ENCODE measurements around the gene AMBP.

The AMBP gene

GRCh38 chr9:114122136-114123027, 44.3 kb upstream of the AMBP start:
- no peak for TF ChIP-seq CTCF (IDR thresholded peaks at IDR 0.05)
- TF ChIP-seq ZFX (IDR thresholded peaks at IDR 0.05; ENCODE audit: borderline replicate concordance): no peak
- no peak overlapping the region for H3K27ac ChIP-seq

DNA sequence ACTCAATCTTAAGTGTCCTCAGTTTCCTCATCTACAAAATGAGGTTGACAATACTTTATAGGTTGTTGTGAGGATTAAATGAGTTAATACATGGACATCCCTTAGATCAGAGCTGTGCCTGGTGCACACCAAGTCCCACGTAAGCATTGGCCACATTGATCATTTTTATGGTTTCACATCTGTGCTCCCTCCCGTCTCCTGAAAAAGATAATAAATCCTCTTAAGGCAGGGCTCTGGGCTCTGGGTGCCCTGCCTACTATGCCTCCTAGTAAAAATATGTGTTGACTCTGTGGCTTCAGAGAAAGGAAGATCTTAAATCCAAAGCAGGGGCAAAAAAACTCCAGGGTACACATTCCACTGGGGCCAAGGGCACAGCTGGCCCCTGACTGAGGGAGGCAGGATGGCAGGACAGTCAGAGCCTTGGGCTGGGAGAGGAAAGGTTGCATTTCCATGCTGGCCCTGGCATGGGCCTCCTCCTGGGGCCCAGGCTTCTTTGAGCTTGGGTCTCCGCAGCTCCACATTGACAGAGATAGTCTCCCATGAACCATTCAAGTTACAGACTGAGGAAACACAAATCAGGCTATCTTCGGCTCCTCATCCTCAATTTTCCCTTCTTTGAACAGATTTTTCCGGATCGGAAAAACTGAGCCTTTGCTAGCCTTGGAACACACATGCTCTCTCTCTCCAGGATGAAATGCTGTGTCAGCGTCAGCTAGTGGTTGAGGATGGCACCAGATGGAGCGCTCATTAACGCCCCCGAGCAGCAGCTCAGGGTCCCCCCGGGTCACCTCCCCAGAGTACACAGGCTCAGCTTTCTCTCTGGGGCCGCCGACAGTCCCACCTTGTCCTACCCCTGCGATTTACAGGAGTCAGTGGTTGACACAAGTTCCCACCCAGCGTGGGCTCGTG, 43.4 kb upstream of the AMBP start:
- no peak for TF ChIP-seq ZFX (IDR thresholded peaks at IDR 0.05; ENCODE audit: borderline replicate concordance)
- TF ChIP-seq CTCF (IDR thresholded peaks at IDR 0.05): no peak
- H3K27ac ChIP-seq: no peak overlapping the region

DNA sequence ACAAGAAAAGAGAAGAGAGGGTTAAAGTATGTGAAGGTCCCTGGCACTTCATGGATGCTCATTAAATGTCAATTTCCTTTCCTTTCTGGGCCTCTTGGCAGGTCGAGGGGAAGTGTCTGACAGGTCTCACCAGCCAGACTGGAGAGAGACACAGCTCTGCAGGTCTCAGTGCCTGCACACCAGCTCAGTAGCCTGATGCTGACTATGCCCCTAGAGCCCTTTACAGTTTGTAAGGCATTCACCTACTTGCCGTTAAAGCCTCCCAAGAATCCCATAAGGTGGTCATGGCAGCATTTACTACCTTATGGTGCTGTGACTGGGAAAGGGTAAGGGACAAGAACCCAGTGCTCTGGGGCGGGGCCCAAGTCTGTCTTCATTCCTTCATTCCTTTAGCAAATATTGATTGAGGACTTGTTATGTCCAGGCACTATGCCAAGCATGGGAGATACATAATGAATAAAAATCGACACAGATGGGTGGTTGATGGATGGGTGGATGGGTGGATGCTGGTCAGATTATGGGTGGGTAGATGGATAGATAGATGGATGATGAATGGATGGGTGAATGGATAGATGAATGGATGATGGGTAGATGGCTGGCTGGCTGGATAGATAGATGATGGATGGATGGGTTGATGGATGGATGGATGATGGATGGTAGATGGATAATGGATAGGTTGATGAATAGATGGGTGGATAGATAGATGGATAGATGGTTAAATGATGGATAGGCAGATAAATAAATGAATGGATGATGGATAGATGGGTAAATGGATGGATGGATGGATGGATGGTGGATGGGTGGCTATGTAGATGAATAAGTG, 42.3 kb upstream of the AMBP start:
- H3K27ac ChIP-seq: peak overlapping the region; percentile 89
- TF ChIP-seq ZFX (IDR thresholded peaks at IDR 0.05; ENCODE audit: borderline replicate concordance) (no peak), CTCF (IDR thresholded peaks at IDR 0.05) (no peak)

DNA sequence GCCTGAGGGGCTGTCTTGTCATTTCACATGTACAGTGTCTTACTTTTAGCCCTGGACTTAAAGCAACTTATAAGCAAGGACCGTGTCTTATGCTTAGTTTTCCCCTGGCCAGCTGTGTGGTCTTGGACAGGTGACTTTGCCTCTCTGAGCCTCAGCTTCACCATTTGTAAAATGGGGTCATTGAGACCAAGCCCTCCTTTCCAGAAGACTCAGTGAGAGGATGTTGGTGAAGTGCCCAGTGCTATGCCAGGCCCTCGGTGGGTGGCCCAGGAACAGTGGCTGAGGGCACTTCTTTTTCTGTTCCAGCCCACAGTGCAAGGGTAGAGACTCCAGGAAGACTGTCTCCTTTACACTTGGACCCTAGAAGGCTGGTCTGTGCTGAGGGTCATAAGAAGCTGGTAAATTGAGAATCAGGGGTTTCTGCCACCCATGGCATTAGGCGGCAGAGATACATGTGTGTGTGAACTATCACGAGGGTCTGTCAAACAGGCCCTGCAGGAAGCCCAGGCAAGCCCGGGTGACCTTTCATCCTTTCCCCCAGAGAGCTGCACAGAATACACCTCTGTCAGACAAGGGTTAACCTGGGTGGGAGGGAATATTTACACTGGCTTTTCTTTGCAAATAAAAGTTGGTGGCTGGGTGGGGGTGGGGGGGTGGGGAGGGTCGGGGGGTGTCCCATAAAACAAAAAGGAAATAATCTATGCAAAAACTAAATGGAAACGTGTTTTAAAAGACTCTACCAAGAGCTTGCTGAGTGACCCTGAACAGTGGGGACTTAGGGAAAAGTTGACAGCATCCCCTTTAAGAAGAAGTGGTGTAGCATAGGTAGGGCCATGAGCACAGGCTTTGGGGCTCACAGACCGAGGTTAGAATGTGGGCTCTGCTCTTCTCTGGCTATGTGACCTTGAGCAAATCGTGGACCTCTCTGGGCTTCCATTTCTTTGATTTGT, 41.4 kb upstream of the AMBP start:
- TF ChIP-seq CTCF (IDR thresholded peaks at IDR 0.05): no peak
- TF ChIP-seq ZFX (IDR thresholded peaks at IDR 0.05; ENCODE audit: borderline replicate concordance): no peak

DNA sequence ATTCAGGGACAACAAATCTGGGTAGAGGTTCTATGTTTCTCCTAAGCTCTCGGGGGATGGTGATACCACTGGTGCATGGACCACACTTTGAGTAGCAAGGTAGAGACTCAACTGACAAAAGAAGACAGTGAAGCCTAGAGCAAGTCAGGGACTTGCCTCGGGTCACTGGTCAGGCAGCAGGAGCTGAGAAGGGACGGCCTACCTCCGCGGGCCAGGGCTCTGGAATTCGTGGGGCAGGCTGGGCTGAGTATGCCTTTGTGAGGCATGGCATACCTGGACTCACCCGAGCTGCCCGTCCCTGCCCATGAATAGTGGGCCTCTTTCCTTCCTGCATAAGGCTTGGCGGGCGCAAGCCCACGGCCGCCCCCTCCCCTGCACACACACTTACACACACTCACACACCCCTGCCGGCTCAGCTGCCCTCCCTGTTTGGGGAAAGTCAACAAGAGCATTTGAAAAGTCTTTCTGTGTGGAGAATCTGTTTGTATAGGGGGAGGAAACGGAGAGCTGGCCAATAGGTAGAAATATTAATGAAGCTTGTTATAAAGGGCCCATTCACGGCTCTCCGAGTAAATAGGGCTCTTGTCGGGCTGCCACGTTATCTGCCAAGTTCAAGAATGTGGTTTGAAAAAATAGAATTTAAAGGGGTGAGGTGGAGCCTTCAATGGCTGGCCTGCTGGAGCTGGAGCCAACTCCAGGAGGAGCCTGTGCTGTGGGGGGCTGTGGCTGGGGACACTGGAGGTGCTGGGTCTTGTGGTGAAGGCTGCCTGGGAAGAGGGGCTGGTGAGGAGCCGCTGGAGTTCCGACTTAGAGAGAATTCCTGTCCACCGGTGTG, 40.1 kb upstream of the AMBP start:
- peak overlapping the region; percentile 89 for H3K27ac ChIP-seq
- TF ChIP-seq ZFX (IDR thresholded peaks at IDR 0.05; ENCODE audit: borderline replicate concordance) (no peak), CTCF (IDR thresholded peaks at IDR 0.05) (no peak)

More for the DNA sequence above, 41.4 kb upstream of the AMBP start:
- H3K27ac ChIP-seq: peak overlapping the region; percentile 89

Data from 22Rv1 (cell line).